HG02943 (cell line): ENCODE results near the gene CCR7.
"Not testable (repeated sequence)": the region's sequence is repeated elsewhere in the genome, so short reads cannot be mapped to it uniquely, and the experiment has no call there.

Experiments used
- ATAC-seq: cut with Tn5 transposase; IDR thresholded peaks from one replicate; pipeline ENCODE4 v1.9.1; 2021; ENCODE audit warnings: mild to moderate bottlenecking, low read depth, moderate library complexity; ENCODE audit not compliant: unreplicated experiment

CCR7 gene

DNA sequence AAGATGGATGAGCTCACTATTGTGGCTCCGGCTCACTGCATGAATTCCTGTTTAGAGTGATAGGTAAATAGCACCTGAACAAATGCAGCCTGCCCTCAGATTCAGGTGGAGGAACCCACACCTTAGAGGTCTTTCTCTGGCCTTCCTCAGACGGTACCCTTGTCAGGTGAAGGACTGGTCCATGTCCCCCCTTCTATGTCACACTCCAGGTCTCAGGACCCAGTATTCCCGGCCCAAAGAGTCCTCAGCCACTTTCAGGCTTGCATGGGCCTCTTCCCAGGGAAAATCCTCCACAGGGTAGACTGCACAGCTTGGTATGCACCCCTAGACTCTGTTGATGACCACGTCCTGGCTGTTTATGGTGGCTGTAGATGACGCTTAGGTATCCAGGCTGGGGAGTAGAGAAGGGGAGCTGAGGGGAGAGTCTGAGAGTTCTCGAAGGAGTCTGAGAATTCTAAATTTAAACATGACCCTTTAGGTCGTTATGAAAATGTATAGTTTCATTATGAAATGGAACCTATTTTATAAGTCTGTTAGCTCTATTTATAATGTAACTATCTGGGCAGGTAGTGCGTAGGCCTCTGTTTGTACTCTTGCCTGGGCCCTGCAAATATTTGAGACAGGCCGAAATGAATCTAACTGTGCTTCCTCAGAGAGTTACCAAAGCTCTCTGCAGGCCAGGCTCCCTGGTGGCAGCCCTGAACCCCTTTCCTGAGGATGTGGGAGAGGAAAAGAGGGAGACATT is 32.5 kb upstream of the CCR7 start:
- no peak for ATAC-seq

GRCh38 chr17:40597156-40597555 is 31.9 kb upstream of the CCR7 start:
- ATAC-seq: no peak

DNA sequence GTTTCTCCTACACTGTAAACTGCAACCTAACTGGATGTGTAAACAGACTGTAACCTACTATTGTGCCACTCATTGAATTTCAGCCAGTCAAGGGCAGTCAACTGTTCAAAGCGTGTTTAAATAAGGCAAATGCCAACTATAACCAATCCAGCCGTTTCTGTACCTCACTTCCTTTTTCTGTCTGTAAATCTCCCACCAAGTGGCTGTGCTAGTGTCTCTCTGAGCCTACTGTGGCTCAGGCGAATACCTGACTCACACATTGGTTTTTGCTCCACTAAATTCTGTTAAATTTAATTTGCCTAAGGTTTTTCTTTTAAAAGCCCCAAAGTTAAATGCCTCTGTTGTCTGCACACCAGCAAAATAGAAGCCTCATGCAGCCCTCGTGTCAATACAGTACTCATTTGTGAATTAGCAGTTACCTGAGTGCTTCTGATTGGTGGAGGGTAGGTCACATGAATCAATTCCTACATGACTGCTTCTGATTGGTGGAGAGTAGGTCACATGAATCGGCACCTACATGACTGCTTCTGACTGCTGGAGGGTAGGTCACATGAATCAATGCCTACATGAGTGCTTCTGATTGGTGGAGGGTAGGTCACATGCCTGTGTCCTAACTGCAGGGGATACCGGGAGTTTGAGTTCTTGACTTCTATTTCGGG is 31.1 kb upstream of the CCR7 start:
- ATAC-seq: no peak

DNA sequence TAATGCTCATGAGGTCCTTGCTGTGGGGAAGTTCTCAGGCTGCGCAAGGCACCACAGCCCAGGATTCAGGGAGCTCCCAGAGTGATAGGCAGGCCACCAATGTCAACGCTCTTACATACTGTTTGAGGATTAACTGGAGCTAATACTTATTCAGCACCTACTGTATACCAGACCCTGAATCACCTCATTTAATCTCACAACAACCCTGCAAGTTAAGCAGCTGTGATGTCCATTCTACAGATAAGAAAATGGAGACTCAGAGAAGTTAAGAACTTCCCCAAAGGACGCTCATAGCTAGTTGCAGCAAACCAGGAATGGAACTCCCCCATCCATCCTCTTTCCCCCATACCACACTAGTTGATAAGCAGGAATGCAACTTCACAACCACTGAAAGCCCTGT is 25.5 kb upstream of the CCR7 start:
- ATAC-seq: no peak

DNA sequence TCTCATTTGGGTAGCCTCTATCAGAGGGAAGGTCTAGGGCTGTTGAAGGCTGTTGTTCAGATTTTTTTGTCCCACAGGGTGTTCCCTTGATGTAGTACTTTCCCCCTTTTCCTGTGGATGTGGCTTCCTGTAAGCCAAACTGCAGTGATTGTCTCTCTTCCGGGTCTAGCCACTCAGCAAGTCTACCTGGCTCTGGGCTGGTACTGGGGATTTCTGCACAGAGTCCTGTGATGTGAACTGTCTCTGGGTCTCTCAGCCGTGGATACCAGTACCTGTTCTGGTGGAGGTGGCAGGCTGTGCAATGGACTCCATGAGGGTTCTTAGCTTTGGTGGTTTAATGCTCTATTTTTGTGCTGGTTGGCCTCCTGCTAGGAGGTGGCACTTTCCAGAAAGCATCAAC is 23.3 kb upstream of the CCR7 start:
- no peak for ATAC-seq

- ATAC-seq: not testable (repeated sequence)
Measured at GRCh38 chr17:40586264-40586663, 21.0 kb upstream of the CCR7 start.

- ATAC-seq: not testable (repeated sequence)
Measured at GRCh38 chr17:40584950-40585349, 19.7 kb upstream of the CCR7 start.

- ATAC-seq: peak; percentile 81
Measured at GRCh38 chr17:40582328-40582901, 17.1 kb upstream of the CCR7 start.

DNA sequence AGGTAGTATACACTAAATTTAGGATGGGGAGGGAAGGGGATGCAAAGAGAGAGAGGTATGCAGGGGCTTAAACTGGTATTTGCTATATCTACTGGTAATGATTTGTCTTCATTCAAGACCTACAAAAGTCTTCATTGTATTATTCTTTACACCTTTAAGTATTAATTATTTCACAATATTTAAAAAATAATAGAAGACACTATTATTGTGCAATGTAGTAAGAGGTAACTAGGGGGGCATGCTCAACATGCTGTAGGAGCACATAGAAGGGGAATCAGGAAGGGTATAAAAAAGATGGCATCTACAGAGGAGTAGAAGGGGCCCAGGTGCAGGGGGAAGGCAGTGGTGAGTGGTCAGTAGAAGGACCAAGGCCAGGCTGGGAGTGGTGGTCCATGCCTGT is 14.9 kb upstream of the CCR7 start:
- no peak for ATAC-seq

GRCh38 chr17:40579471-40579870 is 14.2 kb upstream of the CCR7 start:
- ATAC-seq: no peak

DNA sequence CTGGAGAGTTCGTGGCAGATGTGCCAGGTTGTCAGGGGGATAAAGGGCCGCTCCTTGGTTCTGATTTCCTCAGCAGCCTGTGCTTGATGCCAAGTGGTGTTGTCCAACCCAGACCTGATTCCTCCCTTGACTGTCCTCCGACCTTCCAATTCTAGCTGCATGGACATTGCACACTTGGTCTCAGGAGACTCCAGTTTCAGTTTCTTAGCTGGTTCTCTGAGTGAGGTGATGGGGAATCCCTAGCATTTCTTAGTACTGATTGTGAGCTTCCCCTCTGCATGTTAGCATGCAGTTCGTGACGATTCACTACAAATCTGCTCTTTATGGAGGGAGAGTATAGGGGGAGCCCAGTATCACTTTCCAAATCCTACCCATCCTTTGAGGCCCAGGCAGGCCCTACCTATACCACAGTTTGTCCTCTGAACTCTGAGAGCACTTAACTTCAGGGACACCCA is 12.4 kb upstream of the CCR7 start:
- ATAC-seq: no peak

DNA sequence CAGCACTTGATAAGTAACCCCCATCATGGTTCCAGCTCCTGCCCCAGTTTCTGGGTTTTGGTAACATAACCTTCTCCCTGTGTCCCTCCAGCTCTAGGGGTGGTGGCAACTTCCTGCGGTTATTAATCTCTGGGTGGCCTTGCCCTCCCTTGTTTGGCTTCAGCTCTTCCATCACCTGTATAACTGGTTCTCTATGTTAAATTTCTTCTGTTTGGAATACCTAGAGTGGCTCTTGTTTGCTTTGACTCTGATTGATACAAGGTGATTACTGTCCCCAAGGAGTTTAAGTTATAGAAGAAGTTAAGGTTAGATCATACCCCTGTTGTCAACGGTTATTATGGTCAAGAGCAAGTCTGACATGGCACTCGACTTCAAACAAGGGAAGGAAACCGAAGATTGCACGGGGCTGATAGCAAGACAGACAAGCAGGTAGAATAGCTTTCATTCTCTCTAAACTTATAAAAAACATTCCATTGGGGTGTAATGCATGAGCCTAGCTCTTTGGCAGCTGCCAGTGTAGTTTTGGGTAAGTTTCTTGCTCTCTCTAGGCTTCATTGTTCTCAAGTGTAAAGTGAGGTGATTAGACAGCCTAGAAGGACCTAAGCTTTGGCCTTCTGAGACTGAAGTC is 11.0 kb upstream of the CCR7 start:
- no peak for ATAC-seq

DNA sequence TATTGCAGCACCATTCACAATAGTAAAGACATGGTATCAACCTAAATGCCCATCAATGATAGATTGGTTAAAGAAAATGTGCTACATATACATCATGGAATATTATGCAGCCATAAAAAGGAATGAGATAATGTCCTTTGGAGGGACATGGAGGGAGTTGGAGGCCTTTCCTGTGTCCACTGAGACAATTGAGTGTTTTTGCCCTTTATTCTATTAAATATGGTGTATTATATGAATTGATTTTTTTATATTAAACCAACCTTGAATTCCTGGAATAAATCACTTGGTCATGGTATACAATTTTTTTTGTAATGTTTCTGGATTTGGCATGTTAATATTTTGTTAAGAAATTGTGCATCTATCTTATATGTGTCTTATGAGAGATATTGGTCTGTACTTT is 9.0 kb upstream of the CCR7 start:
- no peak for ATAC-seq

GRCh38 chr17:40572245-40572993 is 7.1 kb upstream of the CCR7 start:
- not testable (repeated sequence) for ATAC-seq

GRCh38 chr17:40568074-40568836 is 3.0 kb upstream of the CCR7 start:
- ATAC-seq: no peak

- no peak for ATAC-seq
Measured at GRCh38 chr17:40567377-40567776, 2.1 kb upstream of the CCR7 start.

DNA sequence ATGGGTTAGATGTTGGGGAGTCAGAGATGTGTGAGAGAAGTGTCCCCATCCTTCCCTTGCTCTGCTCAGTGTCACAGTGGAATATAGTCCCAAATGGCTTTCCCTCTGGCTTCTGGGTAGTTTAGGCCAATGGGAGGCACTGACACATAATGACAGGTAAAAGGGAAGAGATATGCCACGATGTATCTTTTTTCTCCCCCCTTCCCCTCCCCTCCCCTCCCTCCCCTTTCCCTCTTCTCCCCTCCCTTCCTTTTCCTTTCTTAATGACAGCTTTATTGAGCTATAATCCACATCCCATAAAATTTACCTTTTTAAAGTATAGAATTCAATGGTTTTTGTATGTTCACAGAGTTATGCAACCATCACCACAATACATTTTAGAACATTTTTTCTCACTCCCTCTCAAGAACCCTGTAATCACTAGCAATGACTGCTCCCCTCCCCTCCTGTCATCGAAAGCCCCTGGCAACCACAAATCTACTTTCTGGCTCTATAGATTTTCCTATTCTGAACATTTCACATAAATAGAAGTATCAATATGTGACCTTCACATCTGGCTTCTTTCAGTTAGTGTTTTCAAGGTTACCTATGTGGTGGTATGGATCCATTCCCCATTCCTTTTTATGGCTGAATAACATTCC is 617 bp upstream of the CCR7 start:
- no peak for ATAC-seq

DNA sequence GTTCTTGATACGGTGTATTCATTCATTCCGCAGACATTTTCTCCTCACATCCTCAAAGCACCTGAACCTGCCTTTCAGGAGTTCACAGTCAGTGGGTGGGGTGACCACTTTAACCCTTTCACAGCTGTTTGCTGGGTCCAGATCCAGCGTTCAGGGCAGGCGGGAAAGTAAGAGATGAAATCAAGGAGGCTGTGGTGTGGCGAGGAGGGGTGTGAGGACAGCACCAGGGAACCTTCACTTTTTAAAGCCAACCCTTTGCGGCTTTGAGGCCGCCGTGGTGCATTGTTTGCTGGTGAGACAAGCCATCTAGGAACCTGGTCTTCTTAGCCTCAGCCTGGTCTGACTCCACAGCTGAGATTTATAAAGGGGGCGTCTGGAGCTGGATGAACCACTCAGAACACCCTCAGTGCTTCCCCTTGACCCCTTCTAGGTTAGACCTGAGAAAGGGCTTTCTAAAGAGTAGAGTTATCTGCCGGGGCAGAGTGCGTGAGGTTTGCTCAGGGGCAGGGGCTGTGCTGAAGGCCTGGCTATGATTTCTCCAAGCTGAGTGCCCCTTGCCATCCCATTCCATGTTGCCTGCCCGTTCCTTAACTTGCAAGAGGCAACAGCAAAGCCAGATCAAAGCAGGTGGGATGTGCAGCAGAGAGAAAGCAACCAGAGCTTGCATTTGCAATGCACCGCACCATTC is 933 bp downstream of the CCR7 start:
- ATAC-seq: no peak
